Germinal center (tissue), 1 donor: ENCODE data around the gene SLC25A30.
A peak's percentile ranks its signal among the peaks of the same experiment; 100 is the strongest.

Experiments
- DNase-seq: peaks from one replicate; pipeline ENCODE4 v3.0.0; 2012; ENCODE audit warnings: mixed read lengths, low spot score

Gene SLC25A30, protein sequence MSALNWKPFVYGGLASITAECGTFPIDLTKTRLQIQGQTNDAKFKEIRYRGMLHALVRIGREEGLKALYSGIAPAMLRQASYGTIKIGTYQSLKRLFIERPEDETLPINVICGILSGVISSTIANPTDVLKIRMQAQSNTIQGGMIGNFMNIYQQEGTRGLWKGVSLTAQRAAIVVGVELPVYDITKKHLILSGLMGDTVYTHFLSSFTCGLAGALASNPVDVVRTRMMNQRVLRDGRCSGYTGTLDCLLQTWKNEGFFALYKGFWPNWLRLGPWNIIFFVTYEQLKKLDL

DNA sequence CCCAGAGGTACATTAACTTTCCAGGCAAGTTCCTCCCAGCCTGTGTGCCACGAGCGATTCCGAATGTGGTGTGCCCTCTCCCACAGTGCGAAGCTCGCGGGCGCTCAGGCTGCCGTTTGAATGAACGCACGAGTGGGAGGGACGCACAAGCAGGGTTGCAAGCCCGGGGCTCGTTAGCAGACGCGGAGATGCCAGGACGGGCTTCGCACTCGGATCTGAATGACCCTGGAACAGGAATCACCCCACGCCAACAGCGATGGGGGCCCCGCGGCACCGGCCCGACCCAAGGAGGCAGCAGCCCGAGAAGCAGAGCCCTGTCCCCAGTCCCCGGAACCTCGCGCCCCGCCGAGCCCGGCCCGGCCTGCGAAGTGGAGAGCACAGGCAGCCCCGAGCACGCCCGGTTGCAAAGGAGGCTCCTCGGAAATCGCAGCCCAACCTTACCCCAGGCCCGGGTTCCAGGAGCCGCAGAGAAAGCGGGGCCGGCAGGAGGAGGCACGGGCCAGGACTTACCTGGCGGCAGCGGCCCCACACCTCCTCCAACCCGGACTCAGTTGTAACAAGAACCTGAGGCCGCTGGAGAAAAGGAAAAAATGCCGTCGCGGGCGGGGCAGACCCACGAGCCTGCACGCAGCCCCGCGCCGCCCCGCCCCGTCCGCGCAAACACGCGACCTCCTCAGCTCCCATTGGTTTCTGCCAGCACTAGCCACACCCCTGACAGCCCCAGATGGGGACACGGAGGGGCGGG, at the start of gene SLC25A30:
TSS of gene SLC25A30 (minus strand) at position 584 of the 745 bp plus-strand sequence. CDS start 6,948 bp downstream, outside the sequence.
- peak; percentile 83 for DNase-seq

DNA sequence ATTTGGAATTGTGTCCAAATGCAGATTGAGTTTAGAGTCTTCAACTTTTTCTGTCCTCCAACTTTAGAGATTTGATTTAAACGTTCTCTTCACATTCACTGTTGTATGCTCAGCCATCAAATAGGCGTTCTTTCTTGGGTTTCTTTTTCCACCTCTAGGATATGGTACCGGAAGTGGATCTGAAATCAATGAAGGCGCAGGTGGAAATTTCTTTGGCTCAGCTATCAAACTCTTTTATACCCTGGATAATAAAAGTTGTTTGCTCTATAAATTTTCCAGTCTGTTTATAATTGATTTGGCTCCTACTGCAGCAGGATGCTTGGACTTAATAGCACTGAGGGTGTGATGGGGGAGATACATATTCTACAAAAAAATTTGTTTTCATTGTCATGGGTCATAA, 48.2 kb upstream of the SLC25A30 start:
- no peak for DNase-seq

DNA sequence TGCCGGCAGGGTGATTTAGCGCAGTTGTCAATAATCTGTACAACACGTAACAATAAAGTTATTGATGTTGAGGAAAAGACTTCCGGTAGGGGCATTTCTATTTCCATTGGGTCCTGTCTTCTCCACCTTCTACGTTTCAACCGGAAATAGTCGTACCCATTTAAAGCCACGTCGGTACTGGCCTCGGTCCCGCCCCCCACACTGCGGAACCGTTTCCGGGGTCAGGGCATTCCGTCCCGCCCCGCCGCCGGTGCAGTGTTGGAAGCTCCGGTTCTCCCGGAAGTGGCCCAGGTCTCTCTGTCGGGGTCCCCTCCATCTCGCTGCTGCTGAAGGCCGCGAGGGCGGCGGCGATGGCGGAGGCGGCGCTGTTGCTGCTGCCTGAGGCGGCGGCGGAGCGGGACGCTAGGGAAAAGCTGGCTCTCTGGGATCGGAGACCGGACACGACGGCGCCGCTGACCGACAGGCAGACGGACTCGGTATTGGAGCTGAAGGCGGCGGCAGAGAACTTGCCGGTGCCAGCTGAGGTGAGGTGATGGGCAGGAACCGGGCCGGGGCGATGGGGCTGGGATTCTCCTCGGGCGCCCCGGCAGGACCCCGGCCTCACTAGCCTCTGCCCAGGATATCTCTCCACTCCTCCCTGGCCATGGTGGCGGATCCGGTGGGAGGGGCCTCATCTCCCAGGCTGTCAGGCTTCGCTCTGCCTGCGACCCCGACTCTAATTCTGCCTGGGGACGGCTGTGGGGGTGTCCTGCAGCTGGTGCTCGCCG, 46.7 kb upstream of the SLC25A30 start, which contains the start of gene COG3:
TSS of gene COG3 (plus strand) at position 253 of the 767 bp plus-strand sequence. CDS start at position 351, 98 bp downstream.
- peak; percentile 96 for DNase-seq

DNA sequence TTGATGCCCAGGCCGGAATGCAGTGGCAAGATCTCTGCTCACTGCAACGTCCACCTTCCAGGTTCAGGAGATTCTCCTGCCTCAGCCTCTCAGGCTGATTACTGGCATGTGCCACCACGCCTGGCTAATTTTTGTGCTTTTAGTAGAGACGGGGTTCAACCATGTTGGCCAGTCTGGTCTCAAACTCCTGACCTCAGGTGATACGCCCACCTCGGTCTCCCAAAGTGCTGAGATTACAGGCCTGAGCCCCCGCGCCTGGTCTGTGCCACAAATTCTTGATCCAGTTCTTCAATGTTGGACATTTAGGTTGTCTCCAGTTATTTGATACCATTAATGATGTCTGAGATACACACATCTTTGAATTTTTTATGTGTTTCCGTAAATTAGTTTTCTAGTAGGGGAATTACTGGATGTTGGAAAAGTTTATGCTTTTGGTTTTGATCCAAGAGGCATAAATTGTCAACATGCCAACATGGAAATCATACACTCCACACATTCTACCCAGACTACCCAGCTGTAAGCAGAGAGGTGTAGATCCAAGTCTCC, 46.0 kb upstream of the SLC25A30 start:
- no peak for DNase-seq

DNA sequence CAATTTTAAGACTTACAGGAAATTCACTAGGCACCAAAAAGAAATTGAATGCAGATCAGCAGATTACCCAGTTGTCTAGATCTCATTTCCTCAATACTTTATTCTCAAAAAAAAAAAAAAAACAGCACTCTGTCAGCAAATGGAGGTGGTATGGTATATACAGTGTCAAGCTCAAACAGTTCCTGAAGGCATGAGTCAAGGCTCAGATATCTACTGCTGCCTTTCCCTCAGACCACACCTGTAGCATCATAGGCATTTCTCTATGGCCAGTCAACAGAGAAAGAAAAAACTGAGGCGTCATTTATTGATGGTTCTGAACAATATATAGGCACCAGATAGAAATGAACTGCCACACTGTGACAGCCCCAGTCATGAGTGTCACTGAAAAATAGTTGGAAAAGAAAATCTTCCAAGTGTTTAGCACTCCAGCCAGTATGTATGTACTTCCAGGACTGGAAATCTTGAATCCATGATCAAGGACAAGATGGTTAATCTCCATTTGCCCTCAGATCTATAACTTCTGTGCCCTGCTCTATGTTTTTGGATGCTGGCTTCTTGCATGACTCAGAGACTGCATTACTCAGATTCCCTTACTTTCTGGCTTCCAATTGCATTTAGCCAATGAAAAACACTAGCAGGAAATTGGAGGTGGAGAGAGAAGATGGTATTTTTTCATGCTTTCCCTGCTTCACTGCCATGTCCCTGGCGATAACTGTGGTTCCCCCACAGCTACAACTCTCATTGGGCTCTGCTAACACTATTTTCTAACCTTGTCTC, 38.2 kb upstream of the SLC25A30 start:
- DNase-seq, result no peak

DNA sequence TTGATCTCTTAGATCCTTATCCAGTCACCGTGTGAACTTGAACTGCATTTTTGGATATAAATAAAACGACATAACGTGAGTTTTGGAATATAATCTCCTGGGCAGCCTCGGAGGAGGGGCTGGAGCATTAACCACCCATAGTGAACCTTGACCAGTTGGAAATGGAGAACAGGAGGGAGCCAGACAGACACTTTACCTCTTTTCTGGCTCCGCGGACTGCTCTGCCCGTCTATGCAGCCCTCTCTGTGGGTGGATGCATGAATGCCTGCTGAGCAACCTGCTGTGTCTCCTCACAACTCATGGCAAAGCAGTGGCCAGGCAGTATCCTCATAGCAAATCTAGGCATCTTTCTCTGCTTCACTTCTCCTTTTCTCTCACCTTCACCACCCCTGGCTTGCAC, 36.0 kb upstream of the SLC25A30 start:
- no peak for DNase-seq

DNA sequence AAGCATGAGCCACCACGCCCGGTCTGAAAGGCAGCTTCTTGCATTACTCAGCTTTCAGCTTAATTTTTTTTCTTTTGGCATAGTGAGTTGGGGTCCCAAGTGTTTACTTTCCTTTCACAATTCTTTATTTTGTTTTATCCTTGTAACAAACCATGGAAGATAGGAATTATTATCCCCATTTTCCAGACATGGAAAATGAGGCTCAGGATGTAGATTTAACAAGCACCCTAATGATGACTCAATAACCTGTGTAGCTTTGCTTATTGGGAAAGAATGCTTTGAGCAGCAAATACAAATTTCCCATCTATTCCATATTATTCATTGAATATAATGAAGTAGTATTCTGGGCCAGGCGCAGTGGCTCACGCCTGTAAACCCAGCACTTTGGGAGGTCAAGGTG, 33.1 kb upstream of the SLC25A30 start:
- DNase-seq, result no peak

DNA sequence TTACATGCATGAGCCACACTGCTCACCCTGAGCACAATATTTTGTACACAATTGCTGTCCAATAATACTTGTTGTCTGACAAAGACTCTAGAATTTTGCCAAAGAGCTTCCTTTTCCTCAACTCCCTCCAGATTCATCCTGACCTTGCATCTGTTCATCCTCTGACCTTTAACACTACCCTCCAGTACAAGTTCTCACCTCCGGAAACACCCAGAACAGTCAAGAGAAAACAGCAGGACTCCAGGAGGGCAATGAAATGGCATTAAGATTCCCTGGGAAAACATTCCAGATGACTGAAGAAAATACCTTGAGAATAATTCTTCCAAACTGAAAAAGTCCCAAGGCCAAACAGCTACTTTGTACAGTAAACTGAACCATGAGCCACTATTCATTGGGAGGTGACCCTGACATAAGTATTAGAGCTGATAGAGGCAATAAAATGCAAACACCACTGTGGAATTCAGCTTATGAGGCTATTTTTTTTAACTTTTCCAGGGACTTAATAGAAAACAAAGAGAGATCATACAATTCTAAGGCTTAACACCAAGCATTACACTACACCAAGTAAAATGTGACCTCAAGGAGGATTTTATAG, 30.9 kb upstream of the SLC25A30 start:
- DNase-seq, result no peak

DNA sequence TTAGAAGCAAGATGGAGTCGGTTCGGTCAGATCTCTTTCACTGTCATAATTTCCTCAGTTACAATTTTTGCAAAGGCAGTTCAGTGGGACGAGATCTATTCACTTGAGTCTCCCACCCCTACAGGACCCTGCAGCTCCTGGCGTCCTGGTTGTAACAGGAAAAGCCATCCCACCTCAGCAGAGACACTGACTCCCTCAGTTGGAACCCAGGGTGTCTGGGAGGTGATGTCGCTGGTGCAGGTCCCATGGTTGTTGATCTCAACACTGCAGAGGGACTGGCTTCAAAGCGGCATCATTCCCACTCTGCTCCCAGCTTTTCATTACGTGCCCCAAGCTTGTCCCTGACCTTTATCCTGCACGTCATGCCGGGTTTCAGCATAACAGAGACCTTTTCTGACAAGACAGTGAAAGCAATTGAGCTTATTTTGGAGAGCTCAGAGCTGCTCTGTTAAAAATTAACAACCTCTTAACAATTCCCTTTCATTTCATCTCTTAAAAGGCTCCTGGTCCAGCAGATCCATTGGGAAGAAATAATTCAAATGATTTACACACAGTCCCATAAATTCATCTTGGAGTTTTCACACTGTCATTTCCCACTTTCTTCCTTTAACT, 29.0 kb upstream of the SLC25A30 start:
- no peak for DNase-seq

DNA sequence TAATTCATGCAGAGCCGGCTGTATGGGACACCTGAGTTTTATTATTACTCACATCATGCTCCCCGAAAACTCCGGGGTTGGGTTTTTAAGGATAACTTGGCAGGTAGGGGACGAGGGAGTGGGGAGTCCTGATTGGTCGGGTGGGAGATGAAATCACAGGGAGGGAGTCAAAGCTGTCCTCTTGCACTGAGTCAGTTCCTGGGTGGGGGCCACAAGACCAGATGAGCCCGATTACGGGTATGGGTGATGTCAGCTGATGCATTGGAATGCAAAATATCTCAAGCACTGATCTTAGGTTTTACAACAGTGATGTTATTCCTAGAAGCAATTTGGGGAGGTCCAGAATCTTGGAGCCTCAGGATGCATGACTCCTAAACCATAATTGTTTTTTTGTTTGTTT, 28.0 kb upstream of the SLC25A30 start:
- no peak for DNase-seq

DNA sequence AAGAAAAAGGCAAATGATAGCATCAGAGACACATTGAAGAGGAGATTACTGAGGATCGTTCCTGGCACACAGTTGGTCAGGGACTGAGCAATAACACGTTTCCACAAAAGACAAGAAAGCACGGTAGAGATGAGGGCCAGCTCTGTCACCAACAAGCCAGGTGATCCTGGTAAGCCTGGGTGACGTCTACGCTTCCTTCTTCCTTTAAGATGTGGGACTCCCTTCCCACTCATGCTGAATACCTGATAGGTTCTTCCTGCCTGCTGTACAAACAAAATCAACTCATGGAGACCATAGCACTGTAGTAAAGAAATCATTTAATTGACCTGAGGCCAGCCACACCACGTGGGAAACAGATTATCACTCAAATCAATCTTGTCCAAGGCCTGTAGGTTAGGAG, 26.9 kb upstream of the SLC25A30 start:
- no peak for DNase-seq

DNA sequence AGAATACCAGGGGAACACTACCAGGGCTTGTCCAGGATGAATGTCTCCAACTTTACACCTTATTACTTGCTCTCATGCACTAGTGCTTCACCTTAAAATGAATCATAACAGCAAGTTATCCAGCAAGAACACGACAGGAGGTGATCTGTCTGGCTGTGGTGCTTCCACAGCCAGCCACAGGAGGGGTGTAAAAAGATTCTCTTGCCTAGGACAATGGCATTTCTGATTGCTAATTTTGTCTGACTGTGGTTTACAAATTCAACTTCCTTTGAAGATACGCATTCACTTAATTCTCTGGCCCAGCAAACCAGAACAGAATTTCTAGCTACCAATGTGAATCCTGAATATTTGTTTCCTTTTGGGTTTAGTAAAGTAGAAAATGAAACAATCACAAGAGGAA, 23.5 kb upstream of the SLC25A30 start:
- no peak for DNase-seq

DNA sequence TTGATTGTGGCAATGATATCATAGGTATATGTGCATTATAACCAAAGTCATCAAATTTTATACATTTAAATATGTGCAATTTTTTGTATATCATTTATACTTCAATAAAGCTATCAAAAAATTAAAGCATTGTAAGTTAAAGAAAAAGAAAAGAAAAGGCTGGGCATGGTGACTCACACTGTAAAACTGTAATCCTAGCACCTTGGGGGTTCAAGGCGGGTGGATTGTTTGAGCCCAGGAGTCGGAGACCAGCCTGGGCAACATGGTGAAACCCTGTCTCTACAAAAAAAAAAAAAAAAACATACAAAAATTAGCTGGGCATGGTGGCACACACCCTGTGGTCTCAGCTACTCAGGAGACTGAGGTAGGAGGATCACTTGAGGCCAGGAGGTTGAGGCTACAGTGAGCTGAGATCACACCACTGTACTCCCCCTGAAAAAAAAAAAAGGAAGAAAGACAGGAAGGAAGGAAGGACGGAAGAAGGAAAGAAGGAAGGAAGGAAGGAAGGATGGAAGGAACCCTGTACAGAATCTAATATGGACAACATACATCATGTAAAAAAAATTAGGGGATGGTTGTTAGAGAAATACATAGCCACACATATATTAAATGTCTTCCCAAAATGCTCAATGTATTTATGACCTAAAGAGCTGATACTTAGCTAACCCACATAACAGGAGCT, 21.7 kb upstream of the SLC25A30 start:
- no peak for DNase-seq

DNA sequence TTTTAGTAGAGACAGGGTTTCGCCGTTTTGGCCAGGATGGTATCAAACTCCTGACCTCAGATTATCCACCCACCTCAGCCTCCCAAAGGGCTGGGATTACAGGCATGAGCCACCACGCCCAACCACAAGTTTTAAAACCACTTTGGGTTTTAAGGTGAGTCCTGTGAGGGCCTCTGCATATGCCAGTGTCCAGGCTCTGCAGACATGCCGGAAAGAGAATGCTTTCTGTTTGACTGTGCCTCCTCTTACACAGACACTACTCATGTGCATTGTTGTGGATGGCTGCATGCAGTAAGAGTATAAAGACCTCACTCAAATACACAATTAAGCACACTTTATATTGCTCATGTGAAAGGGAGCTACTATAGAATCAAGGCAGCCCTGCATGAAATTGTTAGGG, 20.8 kb upstream of the SLC25A30 start:
- no peak for DNase-seq

DNA sequence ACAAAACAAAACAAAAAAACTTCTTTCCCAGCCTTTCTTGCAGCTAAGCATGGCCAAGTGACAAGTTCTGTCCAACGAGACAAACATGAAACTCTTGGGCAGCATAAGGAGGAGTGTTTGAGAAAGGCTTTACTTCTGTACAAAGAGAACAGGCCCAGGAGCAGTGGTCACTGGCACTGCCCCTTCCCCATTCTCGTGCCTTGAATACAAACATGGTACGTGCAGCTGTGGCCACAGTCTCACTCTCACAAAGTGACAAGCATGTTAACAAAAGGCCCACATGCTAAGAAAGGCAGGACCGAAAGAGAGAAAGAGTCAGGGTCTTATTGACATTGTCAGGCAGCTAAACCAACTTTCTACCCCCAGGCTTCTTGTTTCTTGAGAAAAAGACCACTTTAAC, 19.8 kb upstream of the SLC25A30 start:
- DNase-seq, result no peak

DNA sequence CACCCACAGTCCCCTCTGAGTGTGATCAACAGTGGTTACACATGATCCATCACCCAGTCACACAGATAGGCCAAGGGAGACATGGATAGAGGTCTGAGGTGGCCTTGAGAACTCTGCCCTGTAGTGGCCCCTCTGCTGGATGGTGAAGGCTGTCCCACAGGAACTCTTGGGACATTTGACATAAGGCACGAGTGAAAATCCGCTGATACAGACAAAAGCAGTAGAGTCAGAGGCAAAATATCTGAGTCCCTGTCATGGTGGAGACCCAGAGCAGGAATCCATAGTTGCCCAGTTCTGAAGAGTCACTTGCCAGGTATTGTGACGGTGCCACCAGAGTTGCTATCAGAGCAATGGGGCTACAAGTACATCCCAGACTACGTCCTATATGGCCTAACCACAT, 18.8 kb upstream of the SLC25A30 start:
- DNase-seq, result no peak

DNA sequence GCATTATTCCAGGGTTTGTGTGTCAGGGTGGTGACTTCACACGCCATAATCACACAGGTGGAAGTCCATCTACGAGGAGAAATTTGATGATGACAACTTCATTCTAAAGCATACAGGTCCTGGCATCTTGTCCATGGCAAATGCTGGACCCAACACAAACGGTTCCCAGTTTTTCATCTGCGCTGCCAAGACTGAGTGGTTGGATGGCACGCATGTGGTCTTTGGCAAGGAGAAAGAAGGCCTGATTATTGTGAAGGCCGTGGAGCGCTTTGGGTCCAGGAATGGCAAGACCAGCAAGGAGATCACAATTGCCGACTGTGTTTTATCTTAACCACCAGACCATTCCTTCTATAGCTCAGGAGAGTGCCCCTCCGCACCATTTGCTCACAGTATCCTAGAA, 18.2 kb upstream of the SLC25A30 start:
- no peak for DNase-seq

DNA sequence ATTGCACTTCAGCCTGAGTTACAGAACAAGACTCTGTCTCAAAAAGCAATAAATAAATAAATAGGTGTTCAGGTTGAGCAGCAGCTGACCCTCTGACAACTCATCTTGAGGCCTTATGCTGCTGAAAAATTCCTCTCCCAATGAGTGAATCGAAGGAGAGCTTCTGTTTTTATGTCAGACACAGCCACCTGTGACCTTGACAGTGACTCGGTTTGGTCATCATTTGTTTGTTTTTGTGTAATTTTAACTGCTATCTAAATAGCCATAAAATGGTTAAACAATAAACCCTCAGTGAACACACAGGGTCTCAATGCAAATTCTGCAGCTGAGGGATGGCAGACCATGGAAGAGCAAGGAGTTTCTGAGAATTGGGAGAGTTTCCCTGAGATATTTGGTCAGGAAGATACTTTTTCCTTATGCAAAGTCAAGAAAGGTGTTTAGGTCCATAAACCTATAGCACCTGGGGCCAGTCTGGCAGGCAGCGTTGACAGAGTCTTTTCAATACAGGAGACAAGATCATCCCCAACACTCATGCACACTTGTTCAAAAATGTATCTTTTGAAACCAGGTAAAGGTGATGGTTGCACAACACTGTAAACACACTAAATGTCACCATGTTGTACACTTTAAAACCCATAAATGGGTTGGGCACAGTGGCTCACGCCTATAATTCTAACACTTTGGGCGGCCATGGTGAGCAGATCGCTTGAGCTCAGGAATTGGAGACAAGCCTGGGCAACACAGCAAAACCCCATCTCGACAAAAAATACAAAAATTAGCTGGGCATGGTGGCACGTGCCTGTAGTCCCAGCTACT, 16.6 kb upstream of the SLC25A30 start:
- DNase-seq, result no peak

DNA sequence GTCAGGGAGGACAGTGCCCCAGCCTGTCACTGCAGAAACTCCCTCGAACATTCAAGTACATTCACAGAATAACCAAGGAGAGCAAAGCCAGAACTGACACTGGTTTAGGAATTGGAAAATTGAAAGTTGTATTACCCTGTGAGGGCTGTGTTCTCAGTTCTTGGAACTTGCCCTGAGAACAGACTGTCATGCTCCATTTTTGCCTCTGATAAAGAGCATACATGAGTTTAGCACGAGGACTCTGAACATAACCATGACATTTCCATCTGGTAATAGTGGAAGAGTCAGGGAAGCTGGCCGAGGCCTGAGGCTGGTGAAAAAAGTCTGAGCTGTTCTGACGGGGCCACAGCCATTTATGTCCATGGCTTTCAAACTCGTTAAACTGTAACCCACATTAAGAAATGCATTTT, 15.2 kb upstream of the SLC25A30 start:
- DNase-seq, result no peak
